Ovary (tissue), 3 donors: ENCODE data around the gene CAMSAP3.

Experiments
- CTCF ChIP-seq, 3 donors: fragments of 450-650 bp in 2 of 3; fragments of 200-600 bp in 1 of 3; IDR thresholded peaks; one replicate each; pipeline versions ENCODE4 v1.5.1 to v1.8.0; 2016 to 2022; ENCODE audit warnings: antibody characterized with exemption in 3 of 3, mild to moderate bottlenecking in 1 of 3
- EP300 ChIP-seq: sonication (generic); formaldehyde crosslinking; IDR thresholded peaks from one replicate; pipeline ENCODE4 v1.6.1; 2017; ENCODE audit warnings: antibody characterized with exemption
- POLR2A ChIP-seq: fragments of 450-650 bp; IDR thresholded peaks from one replicate; pipeline ENCODE4 v1.6.1; 2017; ENCODE audit warnings: antibody characterized with exemption, mild to moderate bottlenecking, moderate library complexity
- donor health status: DM: no; HTN: no; CAD: no.

GRCh38 chr19:7643031-7643415, 47.4 kb downstream of the CAMSAP3 start:
- no peak for TF ChIP-seq CTCF (IDR thresholded peaks at IDR 0.05)
- no peak for TF ChIP-seq POLR2A
- TF ChIP-seq EP300: no peak
